Esophagus squamous epithelium (tissue), 5 donors: ENCODE measurements around the gene ARPC5L. TPM values are rescaled to one million over a fixed set of nuclear protein-coding genes. Genes with fewer than 3 reads are reported as not detected.

Source experiments
- DNase-seq: peaks from one replicate; lab custom pipeline; 2025; lab: John Stamatoyannopoulos, UW
- H3K27ac ChIP-seq, 4 donors: fragments of 200-600 bp; sonication (generic); one replicate each; pipeline ENCODE4 v1.5.1; 2016 to 2019; ENCODE audit warnings: mild to moderate bottlenecking in 1 of 4
- H3K27me3 ChIP-seq, 4 donors: fragments of 200-600 bp; sonication (generic); 1 replicate in 3 of 4; 2 replicates in 1 of 4; pipeline versions ENCODE4 v1.5.1 to v1.6.0; 2017 to 2021; ENCODE audit warnings: antibody characterized with exemption in 1 of 4
- H3K36me3 ChIP-seq, 3 donors: fragments of 200-600 bp; sonication (generic); one replicate each; pipeline ENCODE4 v1.5.1; 2016 to 2019
- H3K4me1 ChIP-seq, 3 donors: fragments of 200-600 bp; sonication (generic); one replicate each; pipeline ENCODE4 v1.5.1; 2017 to 2019
- H3K4me3 ChIP-seq, 4 donors: fragments of 200-600 bp; sonication (generic); 1 replicate in 3 of 4; 2 replicates in 1 of 4; pipeline ENCODE4 v1.5.1; 2016 to 2019; ENCODE audit warnings: mild to moderate bottlenecking in 2 of 4, moderate library complexity in 1 of 4
- H3K9me3 ChIP-seq, 3 donors: fragments of 200-600 bp; sonication (generic); one replicate each; pipeline ENCODE4 v1.5.1; 2016 to 2019
- POLR2A ChIP-seq, 4 donors: fragments of 450-650 bp; IDR thresholded peaks; one replicate each; pipeline ENCODE4 v1.6.1; 2017; ENCODE audit warnings: antibody characterized with exemption in 4 of 4, mild to moderate bottlenecking in 4 of 4, moderate library complexity in 3 of 4
- WGBS, 2 donors: methylation state at CpG; one replicate each; pipeline ENCODE4 v1.1.5; 2018; 5-methylcytosine and 5-hydroxymethylcytosine counted together
- intact Hi-C: fragments of 100-400 bp; cut with DNase I; formaldehyde crosslinking; loops from one replicate; pipeline ENCODE4 v1.15.0; 2022
- total RNA-seq, 4 donors: library from RNA; depleted of rRNA; stranded (reverse); fragments of >200 nt; gene quantifications; one replicate each; pipeline ENCODE4 v1.1.0, GENCODE V29; 2016
- TF ChIP-seq, protein P1 (sequence below), 6 experiments: fragments of 450-650 bp in 4 of 6; fragments of 200-600 bp in 2 of 6; sonication (generic) in 2 of 6; IDR thresholded peaks; one replicate each; pipeline ENCODE4 v1.5.1; 2016 to 2019; ENCODE audit warnings: antibody characterized with exemption in 6 of 6, mild to moderate bottlenecking in 4 of 6, moderate library complexity in 4 of 6
- donor health status: DM: yes; HTN: yes; CAD: no.

The ARPC5L gene
- total RNA-seq, 4 donors from 2014 or later, result 39.1 to 59.6 (median 45.3) TPM

DNA sequence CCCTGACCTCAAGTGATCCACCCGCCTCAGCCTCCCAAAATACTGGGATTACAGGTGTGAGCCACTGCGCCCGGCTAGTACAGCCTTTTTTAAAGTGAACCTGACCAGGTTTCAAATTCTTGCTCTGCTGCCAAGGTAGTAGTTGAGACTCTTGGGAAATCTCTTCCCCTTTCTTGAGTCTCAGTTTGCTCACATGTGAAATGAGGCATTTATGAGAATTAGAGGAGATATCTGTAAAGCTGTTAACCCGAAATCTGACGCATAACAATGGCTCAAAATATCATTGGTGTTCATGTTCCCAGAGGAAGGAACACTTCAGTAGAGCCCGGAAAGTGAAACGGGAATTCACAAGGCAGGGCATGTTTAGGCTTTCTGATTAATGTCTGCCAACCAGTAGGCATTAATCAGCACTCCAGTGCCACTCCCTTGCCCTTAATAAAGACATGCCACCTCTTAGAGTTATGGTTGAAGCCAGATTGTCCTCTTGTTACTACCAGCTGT lies 1.5 kb downstream of the ARPC5L start:
- peaks cover 7 to 26% (median 14%) of the 10 kb centered on the region in 3 donors for H3K36me3 ChIP-seq
- intact Hi-C loops, result no loop called here
- no peak for TF ChIP-seq POLR2A (IDR thresholded peaks at IDR 0.05)
- TF ChIP-seq, protein P1, sequence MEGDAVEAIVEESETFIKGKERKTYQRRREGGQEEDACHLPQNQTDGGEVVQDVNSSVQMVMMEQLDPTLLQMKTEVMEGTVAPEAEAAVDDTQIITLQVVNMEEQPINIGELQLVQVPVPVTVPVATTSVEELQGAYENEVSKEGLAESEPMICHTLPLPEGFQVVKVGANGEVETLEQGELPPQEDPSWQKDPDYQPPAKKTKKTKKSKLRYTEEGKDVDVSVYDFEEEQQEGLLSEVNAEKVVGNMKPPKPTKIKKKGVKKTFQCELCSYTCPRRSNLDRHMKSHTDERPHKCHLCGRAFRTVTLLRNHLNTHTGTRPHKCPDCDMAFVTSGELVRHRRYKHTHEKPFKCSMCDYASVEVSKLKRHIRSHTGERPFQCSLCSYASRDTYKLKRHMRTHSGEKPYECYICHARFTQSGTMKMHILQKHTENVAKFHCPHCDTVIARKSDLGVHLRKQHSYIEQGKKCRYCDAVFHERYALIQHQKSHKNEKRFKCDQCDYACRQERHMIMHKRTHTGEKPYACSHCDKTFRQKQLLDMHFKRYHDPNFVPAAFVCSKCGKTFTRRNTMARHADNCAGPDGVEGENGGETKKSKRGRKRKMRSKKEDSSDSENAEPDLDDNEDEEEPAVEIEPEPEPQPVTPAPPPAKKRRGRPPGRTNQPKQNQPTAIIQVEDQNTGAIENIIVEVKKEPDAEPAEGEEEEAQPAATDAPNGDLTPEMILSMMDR (IDR thresholded peaks at IDR 0.05), result no peak
- 31 to 41% methylated on average over 6 to 7 of the region's 7 CpGs for WGBS, 2 donors
- no peaks in the 10 kb centered on the region for H3K27me3 ChIP-seq
- H3K27ac ChIP-seq, result peak overlapping the region; percentile 93 to 97 (median 94)
- no peaks in the 10 kb centered on the region for H3K9me3 ChIP-seq
- H3K4me1 ChIP-seq, result peaks cover 32 to 71% (median 51%) of the 10 kb centered on the region in 3 donors
- DNase-seq, result no peak
- peak overlapping the region in 3 of 4 donors; percentile 70 to 99 (median 89) for H3K4me3 ChIP-seq

DNA sequence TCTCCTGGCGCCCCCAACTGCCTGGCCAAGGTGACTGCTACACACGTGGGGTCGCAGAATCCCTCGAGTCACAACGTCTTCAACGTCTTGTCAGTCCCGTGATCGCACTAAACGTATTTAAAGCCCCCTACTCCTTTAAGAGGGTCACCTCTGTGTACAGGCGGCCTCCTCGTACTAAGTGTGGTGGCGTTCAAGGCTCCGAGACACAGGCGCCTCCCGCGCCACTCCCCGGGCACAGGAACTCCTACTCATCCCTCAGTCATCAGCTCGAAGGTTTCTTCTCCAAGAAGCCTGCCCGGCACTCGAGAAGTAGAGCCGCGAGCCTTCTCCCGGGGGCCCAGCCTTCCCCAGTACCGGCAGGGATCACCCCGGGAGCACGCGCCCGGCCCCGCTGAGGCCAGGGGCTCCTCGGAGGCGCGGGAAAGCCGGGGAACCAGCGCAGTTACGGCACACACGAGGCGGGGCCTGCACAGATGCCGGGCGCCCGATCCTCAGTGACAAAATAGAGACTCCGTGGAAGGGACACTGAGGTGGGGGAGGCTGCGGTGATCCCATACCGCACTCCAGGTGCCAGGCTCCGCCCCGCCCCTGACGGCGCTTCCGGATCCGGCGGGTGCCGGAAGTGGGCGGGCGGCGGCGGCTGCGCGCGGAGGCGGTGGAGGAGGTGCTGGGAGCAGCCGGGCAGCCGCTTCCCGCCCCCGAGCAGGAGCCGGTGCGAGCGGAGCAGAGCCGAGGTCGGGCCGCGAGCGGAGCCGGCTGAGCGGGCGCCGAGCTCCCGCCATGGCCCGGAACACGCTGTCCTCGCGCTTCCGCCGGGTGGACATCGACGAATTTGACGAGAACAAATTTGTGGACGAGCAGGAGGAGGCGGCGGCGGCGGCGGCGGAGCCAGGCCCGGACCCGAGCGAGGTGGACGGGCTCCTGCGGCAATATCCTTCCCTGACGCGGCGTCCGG lies 6.9 kb downstream of the ARPC5L start:
- intact Hi-C loops, result no loop called here
- Histone ChIP-seq H3K9me3 (no peaks in the 10 kb centered on the region), H3K27me3 (no peaks in the 10 kb centered on the region), H3K4me1 (peaks cover 34 to 68% (median 47%) of the 10 kb centered on the region in 3 donors), H3K36me3 (peaks cover 0 to 7% (median 6%) of the 10 kb centered on the region in 3 donors), H3K4me3 (peak overlapping the region; percentile 85 to 100 (median 92)), H3K27ac (peak overlapping the region; percentile 96 to 99 (median 98))
- no peak for DNase-seq
- TF ChIP-seq, protein P1 (IDR thresholded peaks at IDR 0.05), result peak in 1 of 6 experiments; percentile 8
- TF ChIP-seq POLR2A (IDR thresholded peaks at IDR 0.05), result peak; percentile 47 to 99 (median 94)
- 0% methylated on average over 12 to 26 of the region's 101 CpGs for WGBS, 2 donors

DNA sequence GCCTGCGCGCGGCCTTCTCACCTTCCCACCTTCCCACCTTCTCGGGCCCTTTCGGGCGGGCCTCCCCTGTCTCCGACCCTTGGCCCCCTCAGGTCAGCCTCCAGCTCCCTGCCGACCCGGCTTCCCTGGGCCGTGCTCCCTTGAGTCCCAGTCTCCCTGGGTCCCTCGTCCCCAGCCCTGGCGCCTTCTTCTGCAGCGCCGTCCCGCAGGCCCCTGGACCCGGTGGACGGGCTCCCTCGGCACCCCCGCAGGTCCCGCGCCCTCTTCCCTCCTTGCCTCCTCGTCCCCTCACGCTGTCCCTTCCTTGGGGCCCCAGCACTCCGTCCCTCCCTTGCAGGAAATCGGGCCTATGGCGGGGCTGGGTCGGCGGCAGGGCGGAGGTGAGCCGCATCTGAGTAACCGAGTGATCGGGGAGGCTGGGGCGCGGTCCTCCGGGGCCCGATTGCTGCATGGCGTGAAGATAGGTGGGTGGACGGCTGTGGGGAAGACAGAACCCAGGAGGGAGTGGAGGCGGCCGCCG lies 7.6 kb downstream of the ARPC5L start:
- WGBS, 2 donors, result 0 to 1% methylated on average over 15 to 18 of the region's 41 CpGs
- H3K36me3 ChIP-seq, result peaks cover 6 to 14% (median 7%) of the 10 kb centered on the region in 3 donors
- no peak for DNase-seq
- H3K27me3 ChIP-seq, result no peaks in the 10 kb centered on the region
- no peak for TF ChIP-seq POLR2A (IDR thresholded peaks at IDR 0.05)
- TF ChIP-seq, protein P1 (IDR thresholded peaks at IDR 0.05), result no peak
- H3K4me3 ChIP-seq, result peak overlapping the region; percentile 85 to 100 (median 92)
- H3K9me3 ChIP-seq, result no peaks in the 10 kb centered on the region
- H3K4me1 ChIP-seq, result peaks cover 30 to 65% (median 46%) of the 10 kb centered on the region in 3 donors
- intact Hi-C loops, result no loop called here
- H3K27ac ChIP-seq, result peak overlapping the region; percentile 96 to 99 (median 98)

DNA sequence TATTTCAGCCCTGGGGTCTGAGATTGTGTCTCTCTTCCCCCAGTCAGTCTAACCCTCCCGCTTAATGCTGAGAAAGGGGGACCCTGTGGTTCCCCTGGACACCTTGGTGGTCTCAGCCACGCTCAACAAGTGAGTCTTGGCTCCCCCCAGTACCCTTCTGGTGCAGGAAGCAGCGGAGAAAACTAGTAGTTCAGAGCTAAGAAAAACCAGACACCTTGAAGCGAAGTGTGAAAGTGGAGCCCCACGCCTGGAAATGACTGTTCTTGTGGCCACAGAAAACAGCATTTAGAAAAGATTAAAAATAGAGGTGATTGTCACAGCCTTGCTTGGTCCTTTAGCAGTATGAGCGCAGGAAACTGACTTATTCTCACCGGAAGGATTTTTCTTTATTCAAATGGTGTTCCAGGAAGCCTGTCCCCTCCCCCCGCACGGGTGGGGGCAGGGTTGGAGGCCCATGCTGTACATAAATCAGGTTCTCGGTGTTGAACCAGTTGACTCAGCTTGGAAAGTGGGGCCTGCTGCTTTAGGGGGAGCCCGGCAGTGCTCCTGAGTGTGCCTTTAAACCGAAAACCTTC lies 8.1 kb downstream of the ARPC5L start:
- intact Hi-C loops, result no loop called here
- Histone ChIP-seq H3K36me3 (peaks cover 11 to 20% (median 11%) of the 10 kb centered on the region in 3 donors), H3K4me1 (peaks cover 30 to 62% (median 46%) of the 10 kb centered on the region in 3 donors), H3K9me3 (no peaks in the 10 kb centered on the region), H3K27me3 (no peaks in the 10 kb centered on the region), H3K27ac (peak overlapping the region; percentile 96 to 99 (median 98)), H3K4me3 (peak overlapping the region; percentile 85 to 100 (median 92))
- TF ChIP-seq, protein P1 (IDR thresholded peaks at IDR 0.05), result no peak
- peak in 1 of 4 donors; percentile 36 for TF ChIP-seq POLR2A (IDR thresholded peaks at IDR 0.05)
- DNase-seq, result peak; percentile 28
- 1 to 5% methylated on average over 7 to 10 of the region's 12 CpGs for WGBS, 2 donors
